HUDEP-2 (cell line): ENCODE measurements around the gene OR5H14.
"Not testable (repeated sequence)": the region's sequence is repeated elsewhere in the genome, so short reads cannot be mapped to it uniquely, and the experiment has no call there.

Source experiments
- DNase-seq, 76 experiments: peaks; one replicate each; lab custom pipeline; 2025; ENCODE audit not compliant: unreplicated experiment in 76 of 76; lab: John Stamatoyannopoulos, UW

OR5H14 gene

GRCh38 chr3:98190911-98191310 is 43.6 kb downstream of the OR5H14 start:
- DNase-seq = not testable (repeated sequence)

GRCh38 chr3:98196293-98196692 is 49.0 kb downstream of the OR5H14 start:
- DNase-seq = not testable (repeated sequence)

- no peak for DNase-seq
Observed at GRCh38 chr3:98199020-98199419, 51.7 kb downstream of the OR5H14 start.
